Spleen (tissue), 11 donors: Measurements from ENCODE around the gene GMDS. TPM values are rescaled to one million over a fixed set of nuclear protein-coding genes. Genes with fewer than 3 reads are reported as not detected.

Experiments
- DNase-seq: peaks from one replicate; pipeline ENCODE4 v3.0.0-alpha.2; 2020
- H3K27ac ChIP-seq, 8 donors: fragments of 200-600 bp; sonication (generic) in 7 of 8; 1 replicate in 4 of 8; 2 replicates in 4 of 8; pipeline versions ENCODE4 v1.5.0 to v1.8.0; 2016 to 2021; ENCODE audit warnings: inconsistent platforms in 4 of 8, mild to moderate bottlenecking in 4 of 8, moderate library complexity in 1 of 8
- H3K27me3 ChIP-seq, 7 donors: fragments of 200-600 bp; sonication (generic) in 6 of 7; replicated peaks in 1 of 7; 1 replicate in 4 of 7; 2 replicates in 3 of 7; pipeline versions ENCODE4 v1.5.0 to v1.8.0; 2016 to 2021; ENCODE audit warnings: inconsistent platforms in 3 of 7, mild to moderate bottlenecking in 1 of 7
- H3K36me3 ChIP-seq, 6 donors: fragments of 200-600 bp; sonication (generic) in 5 of 6; 1 replicate in 4 of 6; 2 replicates in 2 of 6; pipeline versions ENCODE4 v1.5.0 to v1.8.0; 2016 to 2021; ENCODE audit warnings: inconsistent platforms in 2 of 6
- H3K4me1 ChIP-seq, 6 donors: fragments of 200-600 bp; sonication (generic) in 5 of 6; 1 replicate in 3 of 6; 2 replicates in 3 of 6; pipeline versions ENCODE4 v1.5.0 to v1.8.0; 2016 to 2021; ENCODE audit warnings: inconsistent platforms in 3 of 6
- H3K4me3 ChIP-seq, 8 donors: fragments of 200-600 bp; sonication (generic) in 7 of 8; 1 replicate in 4 of 8; 2 replicates in 4 of 8; pipeline versions ENCODE4 v1.5.0 to v1.8.0; 2016 to 2021; ENCODE audit warnings: inconsistent platforms in 4 of 8, mild to moderate bottlenecking in 4 of 8, moderate library complexity in 2 of 8
- H3K9me3 ChIP-seq, 8 donors: fragments of 200-600 bp; sonication (generic) in 7 of 8; 1 replicate in 4 of 8; 2 replicates in 4 of 8; pipeline versions ENCODE4 v1.5.0 to v1.8.0; 2016 to 2021; ENCODE audit warnings: inconsistent platforms in 4 of 8
- POLR2A ChIP-seq, 3 donors: fragments of 450-650 bp; IDR thresholded peaks; one replicate each; pipeline ENCODE4 v1.5.1; 2017; ENCODE audit warnings: antibody characterized with exemption in 3 of 3, mild to moderate bottlenecking in 1 of 3
- POLR2AphosphoS5 ChIP-seq, 3 donors: sonication (generic); formaldehyde crosslinking; IDR thresholded peaks; one replicate each; pipeline ENCODE4 v1.5.1; 2017; ENCODE audit warnings: antibody characterized with exemption in 3 of 3
- WGBS, 5 donors: extraction: QIAGEN DNeasy Blood & Tissue Kit in 3 of 5; methylation state at CpG; one replicate each; pipeline versions ENCODE4 v1.1.5 to v1.1.7; 2013 to 2018; 5-methylcytosine and 5-hydroxymethylcytosine counted together
- intact Hi-C: fragments of 100-400 bp; cut with DNase I; formaldehyde crosslinking; loops from one replicate; pipeline ENCODE4 v1.15.0; 2023; ENCODE audit warnings: low total_unique reads
- polyA plus RNA-seq, 3 donors: library from polyadenylated mRNA; stranded (reverse); fragments of 200-250 nt; gene quantifications; one replicate each; pipeline ENCODE4 v1.2.1, GENCODE V29; 2013
- total RNA-seq, 7 donors: library from RNA; depleted of rRNA in 3 of 7; stranded (reverse); fragments of >200 nt in 3 of 7; fragmentation: NEBNext Ultra II Directional in 4 of 7; extraction: Animal tissue kit (Norgen Biotek cat#: 25700) in 4 of 7; gene quantifications; one replicate each; pipeline versions ENCODE4 v1.1.0 to v1.2.1, GENCODE V29; 2016 to 2021
- TF ChIP-seq, protein P1 (sequence below), 11 experiments: fragments of 200-600 bp in 7 of 11; fragments of 450-650 bp in 4 of 11; sonication (generic) in 4 of 11; IDR thresholded peaks in 8 of 11; conservative IDR thresholded peaks in 3 of 11; 1 replicate in 7 of 11; 2 replicates in 4 of 11; pipeline versions ENCODE4 v1.4.0 to v1.8.0; 2016 to 2021; ENCODE audit warnings: antibody characterized with exemption in 11 of 11, inconsistent platforms in 4 of 11, mild to moderate bottlenecking in 1 of 11
- donor health status: healthy with polysubstance abuse.
- donor health status: DM: no; HTN: no; CAD: no; lungs with moderate emphysema.
- donor health status: DM: no; HTN: no; CAD: no.
- donor health status: Bipolar disorder and iron deficiency.
- donor health status: healthy.
- donor health status: DM: no; HTN: no; CAD: no.
- donor health status: DM: yes; HTN: yes; CAD: no.

The GMDS gene
- total and polyA plus RNA-seq, 10 donors = 9.1 to 30.8 (median 17.7) TPM

- peaks cover 0 to 12% (median 9%) of the 10 kb centered on the region in 6 donors for H3K4me1 ChIP-seq
- no peak overlapping the region for H3K27ac ChIP-seq
- H3K4me3 ChIP-seq = no peak overlapping the region
- no peaks in the 10 kb centered on the region for H3K27me3 ChIP-seq
- H3K9me3 ChIP-seq = no peaks in the 10 kb centered on the region
- no peak for DNase-seq
- H3K36me3 ChIP-seq = no peaks in the 10 kb centered on the region
- intact Hi-C loops = no loop called here
- TF ChIP-seq POLR2AphosphoS5 (IDR thresholded peaks at IDR 0.05) = no peak
- no peak for TF ChIP-seq POLR2A (IDR thresholded peaks at IDR 0.05)
- TF ChIP-seq, protein P1, sequence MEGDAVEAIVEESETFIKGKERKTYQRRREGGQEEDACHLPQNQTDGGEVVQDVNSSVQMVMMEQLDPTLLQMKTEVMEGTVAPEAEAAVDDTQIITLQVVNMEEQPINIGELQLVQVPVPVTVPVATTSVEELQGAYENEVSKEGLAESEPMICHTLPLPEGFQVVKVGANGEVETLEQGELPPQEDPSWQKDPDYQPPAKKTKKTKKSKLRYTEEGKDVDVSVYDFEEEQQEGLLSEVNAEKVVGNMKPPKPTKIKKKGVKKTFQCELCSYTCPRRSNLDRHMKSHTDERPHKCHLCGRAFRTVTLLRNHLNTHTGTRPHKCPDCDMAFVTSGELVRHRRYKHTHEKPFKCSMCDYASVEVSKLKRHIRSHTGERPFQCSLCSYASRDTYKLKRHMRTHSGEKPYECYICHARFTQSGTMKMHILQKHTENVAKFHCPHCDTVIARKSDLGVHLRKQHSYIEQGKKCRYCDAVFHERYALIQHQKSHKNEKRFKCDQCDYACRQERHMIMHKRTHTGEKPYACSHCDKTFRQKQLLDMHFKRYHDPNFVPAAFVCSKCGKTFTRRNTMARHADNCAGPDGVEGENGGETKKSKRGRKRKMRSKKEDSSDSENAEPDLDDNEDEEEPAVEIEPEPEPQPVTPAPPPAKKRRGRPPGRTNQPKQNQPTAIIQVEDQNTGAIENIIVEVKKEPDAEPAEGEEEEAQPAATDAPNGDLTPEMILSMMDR (IDR thresholded peaks at IDR 0.05 in 8 of 11, conservative IDR thresholded peaks at IDR 0.05 in 3 of 11) = no peak
- 94 to 97% (median 96%) methylated on average over 6 of the region's 6 CpGs for WGBS, 5 donors
Measured at GRCh38 chr6:1858859-1859258, 386.5 kb downstream of the GMDS start.

DNA sequence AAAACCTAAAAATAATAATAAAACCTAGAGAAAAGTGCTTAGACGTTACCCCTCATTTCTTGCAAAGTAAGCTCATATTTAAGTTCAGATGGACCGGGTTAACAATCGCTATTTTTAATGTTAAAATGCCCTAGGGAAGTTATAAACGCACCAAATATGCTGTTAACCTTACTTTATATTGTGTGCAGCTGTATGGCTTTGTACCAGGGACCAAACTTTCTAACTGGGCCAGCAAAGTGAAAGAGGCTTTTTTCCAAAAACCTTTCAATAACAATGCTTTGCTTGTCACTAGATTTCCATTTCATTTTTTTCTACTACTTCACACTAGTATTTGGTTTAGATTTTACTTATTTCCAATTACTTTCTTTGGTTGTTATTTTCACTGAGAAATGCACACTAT, 387.2 kb downstream of the GMDS start:
- TF ChIP-seq POLR2AphosphoS5 (IDR thresholded peaks at IDR 0.05) = no peak
- TF ChIP-seq, protein P1 (IDR thresholded peaks at IDR 0.05 in 8 of 11, conservative IDR thresholded peaks at IDR 0.05 in 3 of 11) = no peak
- no peak for TF ChIP-seq POLR2A (IDR thresholded peaks at IDR 0.05)
- H3K4me3 ChIP-seq = no peak overlapping the region
- no peaks in the 10 kb centered on the region for H3K9me3 ChIP-seq
- intact Hi-C loops = no loop called here
- H3K4me1 ChIP-seq = peaks cover 0 to 12% (median 9%) of the 10 kb centered on the region in 6 donors
- no peaks in the 10 kb centered on the region for H3K36me3 ChIP-seq
- H3K27me3 ChIP-seq = no peaks in the 10 kb centered on the region
- WGBS, 5 donors = 67 to 94% (median 82%) methylated on average over 4 of the region's 4 CpGs
- no peak for DNase-seq
- no peak overlapping the region for H3K27ac ChIP-seq

GRCh38 chr6:1856381-1856780, 389.0 kb downstream of the GMDS start:
- intact Hi-C loops = no loop called here
- no peak overlapping the region for H3K4me3 ChIP-seq
- H3K27ac ChIP-seq = no peak overlapping the region
- peaks cover 0 to 12% (median 9%) of the 10 kb centered on the region in 6 donors for H3K4me1 ChIP-seq
- no peaks in the 10 kb centered on the region for H3K9me3 ChIP-seq
- TF ChIP-seq POLR2A (IDR thresholded peaks at IDR 0.05) (no peak), POLR2AphosphoS5 (IDR thresholded peaks at IDR 0.05) (peak in 1 of 3 donors; percentile 22)
- TF ChIP-seq, protein P1 (IDR thresholded peaks at IDR 0.05 in 8 of 11, conservative IDR thresholded peaks at IDR 0.05 in 3 of 11) = no peak
- no peak for DNase-seq
- no peaks in the 10 kb centered on the region for H3K36me3 ChIP-seq
- H3K27me3 ChIP-seq = no peaks in the 10 kb centered on the region
- WGBS, 5 donors = 44 to 58% (median 50%) methylated on average over 3 of the region's 3 CpGs

- no peak overlapping the region for H3K27ac ChIP-seq
- intact Hi-C loops = no loop called here
- no peak for DNase-seq
- no peaks in the 10 kb centered on the region for H3K27me3 ChIP-seq
- H3K4me3 ChIP-seq = no peak overlapping the region
- peaks cover 0 to 12% (median 9%) of the 10 kb centered on the region in 6 donors for H3K4me1 ChIP-seq
- H3K36me3 ChIP-seq = no peaks in the 10 kb centered on the region
- 68 to 90% (median 77%) methylated on average over 4 of the region's 4 CpGs for WGBS, 5 donors
- no peaks in the 10 kb centered on the region for H3K9me3 ChIP-seq
- no peak for TF ChIP-seq POLR2A (IDR thresholded peaks at IDR 0.05)
- TF ChIP-seq, protein P1 (IDR thresholded peaks at IDR 0.05 in 8 of 11, conservative IDR thresholded peaks at IDR 0.05 in 3 of 11) = no peak
- TF ChIP-seq POLR2AphosphoS5 (IDR thresholded peaks at IDR 0.05) = no peak
Measured at GRCh38 chr6:1855890-1856289, 389.5 kb downstream of the GMDS start.
